OCI-LY1 (cell line): ENCODE data around the gene ANGEL2.

ENCODE experiments used
- EZH2 ChIP-seq: fragments of 200-600 bp; sonication (generic), shearing (Covaris generic); IDR thresholded peaks from 2 replicates; pipeline ENCODE4 v1.8.0; 2017; ENCODE audit warnings: borderline replicate concordance, mixed run types, mild to moderate bottlenecking, antibody characterized with exemption, low read length, moderate library complexity, mixed read lengths
- TF ChIP-seq, protein P1 (sequence below): fragments of 200-600 bp; sonication (generic), shearing (Covaris generic); IDR thresholded peaks from 2 replicates; pipeline ENCODE4 v1.5.1; 2017; ENCODE audit warnings: mild to moderate bottlenecking, antibody characterized with exemption, low read length, moderate library complexity, mixed read lengths

GRCh38 chr1:212990276-212990675, 25.4 kb downstream of the ANGEL2 start:
- TF ChIP-seq, protein P1, sequence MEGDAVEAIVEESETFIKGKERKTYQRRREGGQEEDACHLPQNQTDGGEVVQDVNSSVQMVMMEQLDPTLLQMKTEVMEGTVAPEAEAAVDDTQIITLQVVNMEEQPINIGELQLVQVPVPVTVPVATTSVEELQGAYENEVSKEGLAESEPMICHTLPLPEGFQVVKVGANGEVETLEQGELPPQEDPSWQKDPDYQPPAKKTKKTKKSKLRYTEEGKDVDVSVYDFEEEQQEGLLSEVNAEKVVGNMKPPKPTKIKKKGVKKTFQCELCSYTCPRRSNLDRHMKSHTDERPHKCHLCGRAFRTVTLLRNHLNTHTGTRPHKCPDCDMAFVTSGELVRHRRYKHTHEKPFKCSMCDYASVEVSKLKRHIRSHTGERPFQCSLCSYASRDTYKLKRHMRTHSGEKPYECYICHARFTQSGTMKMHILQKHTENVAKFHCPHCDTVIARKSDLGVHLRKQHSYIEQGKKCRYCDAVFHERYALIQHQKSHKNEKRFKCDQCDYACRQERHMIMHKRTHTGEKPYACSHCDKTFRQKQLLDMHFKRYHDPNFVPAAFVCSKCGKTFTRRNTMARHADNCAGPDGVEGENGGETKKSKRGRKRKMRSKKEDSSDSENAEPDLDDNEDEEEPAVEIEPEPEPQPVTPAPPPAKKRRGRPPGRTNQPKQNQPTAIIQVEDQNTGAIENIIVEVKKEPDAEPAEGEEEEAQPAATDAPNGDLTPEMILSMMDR = no peak
- no peak for TF ChIP-seq EZH2
